ENCODE results near the gene TOE1.
"Not testable (repeated sequence)": the region's sequence is repeated elsewhere in the genome, so short reads cannot be mapped to it uniquely, and the experiment has no call there.

The TOE1 gene

GRCh38 chr1:45355683-45356082, 15.7 kb downstream of the TOE1 start:
- DNase-seq (ENCODE audit: low spot score), result no peak

GRCh38 chr1:45356186-45356585, 16.2 kb downstream of the TOE1 start:
- DNase-seq (ENCODE audit: low spot score), result no peak

- DNase-seq (ENCODE audit: low spot score), result no peak
Observed at GRCh38 chr1:45359882-45360513, 20.0 kb downstream of the TOE1 start.

GRCh38 chr1:45360981-45361380, 21.0 kb downstream of the TOE1 start:
- DNase-seq (ENCODE audit: low spot score), result not testable (repeated sequence)

GRCh38 chr1:45364294-45364693, 24.3 kb downstream of the TOE1 start:
- DNase-seq (ENCODE audit: low spot score), result no peak

GRCh38 chr1:45365051-45365450, 25.1 kb downstream of the TOE1 start:
- DNase-seq (ENCODE audit: low spot score), result no peak

GRCh38 chr1:45370575-45370974, 30.6 kb downstream of the TOE1 start:
- no peak for DNase-seq (ENCODE audit: low spot score)

- no peak for DNase-seq (ENCODE audit: low spot score)
Observed at GRCh38 chr1:45373573-45373972, 33.6 kb downstream of the TOE1 start.

- DNase-seq (ENCODE audit: low spot score), result no peak
Observed at GRCh38 chr1:45375104-45376090, 35.4 kb downstream of the TOE1 start.

- DNase-seq (ENCODE audit: low spot score), result no peak
Observed at GRCh38 chr1:45378184-45378583, 38.2 kb downstream of the TOE1 start.

GRCh38 chr1:45379524-45379923, 39.6 kb downstream of the TOE1 start:
- no peak for DNase-seq (ENCODE audit: low spot score)

- no peak for DNase-seq (ENCODE audit: low spot score)
Observed at GRCh38 chr1:45380125-45380524, 40.2 kb downstream of the TOE1 start.

GRCh38 chr1:45380730-45381129, 40.8 kb downstream of the TOE1 start:
- no peak for DNase-seq (ENCODE audit: low spot score)

GRCh38 chr1:45381243-45381642, 41.3 kb downstream of the TOE1 start:
- DNase-seq (ENCODE audit: low spot score), result no peak

- no peak for DNase-seq (ENCODE audit: low spot score)
Observed at GRCh38 chr1:45383191-45383590, 43.2 kb downstream of the TOE1 start.

- DNase-seq (ENCODE audit: low spot score), result not testable (repeated sequence)
Observed at GRCh38 chr1:45384213-45384612, 44.2 kb downstream of the TOE1 start.

GRCh38 chr1:45385302-45385701, 45.3 kb downstream of the TOE1 start:
- no peak for DNase-seq (ENCODE audit: low spot score)

GRCh38 chr1:45386219-45386618, 46.2 kb downstream of the TOE1 start:
- no peak for DNase-seq (ENCODE audit: low spot score)
